ENCODE measurements around the gene ANKRD13D.

Gene ANKRD13D

GRCh38 chr11:67273260-67273990 lies 15.7 kb upstream of the ANKRD13D start:
- TF ChIP-seq POLR2AphosphoS5 (IDR thresholded peaks at IDR 0.05; ENCODE audit: low read depth, low read length) (no peak), PAX5 (IDR thresholded peaks at IDR 0.05; ENCODE audit: insufficient read depth, low read length, severe bottlenecking) (no peak), POLR2A (IDR thresholded peaks at IDR 0.05; ENCODE audit: low read depth, low read length) (no peak), SPI1 (IDR thresholded peaks at IDR 0.05; ENCODE audit: low read depth, low read length) (no peak), TAF1 (IDR thresholded peaks at IDR 0.05; ENCODE audit: low read depth, low read length) (no peak), POU2F2 (IDR thresholded peaks at IDR 0.05; ENCODE audit: low read depth, low read length) (no peak)
- FAIRE-seq, result no peak
- DNase-seq (ENCODE audit: insufficient read length, low spot score), result no peak

GRCh38 chr11:67274768-67275605 lies 14.1 kb upstream of the ANKRD13D start:
- TF ChIP-seq SPI1 (IDR thresholded peaks at IDR 0.05; ENCODE audit: low read depth, low read length) (no peak), POLR2A (IDR thresholded peaks at IDR 0.05; ENCODE audit: low read depth, low read length) (no peak)
- DNase-seq (ENCODE audit: insufficient read length, low spot score), result no peak
- FAIRE-seq, result no peak

GRCh38 chr11:67275606-67276409 lies 13.3 kb upstream of the ANKRD13D start:
- DNase-seq (ENCODE audit: insufficient read length, low spot score), result no peak

DNA sequence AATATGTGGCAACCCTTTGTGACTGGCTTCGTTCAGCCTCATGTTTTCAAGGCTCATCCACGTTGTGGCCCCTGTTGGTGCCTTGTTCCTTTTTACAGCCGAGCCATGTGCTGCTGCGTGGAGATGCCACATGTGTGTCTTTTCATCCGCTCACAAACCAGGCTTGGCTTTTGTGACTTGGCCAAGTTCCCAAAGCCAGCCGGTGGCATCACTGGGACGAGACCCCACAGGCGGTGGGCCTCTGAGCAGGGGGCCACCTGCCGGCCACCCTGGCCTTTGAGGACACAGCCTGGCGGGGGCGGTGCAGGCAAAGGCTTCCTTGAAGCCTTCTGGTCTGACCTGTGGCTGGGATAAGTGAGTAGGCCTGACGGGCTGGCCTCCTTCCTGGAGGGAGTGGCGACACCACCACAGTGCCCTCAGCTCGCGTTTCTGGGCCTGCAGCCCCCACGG lies 12.3 kb upstream of the ANKRD13D start:
- 0 out of 2 replicates have a peak, but pooled peaks have one; percentile 10 for TF ChIP-seq POLR2AphosphoS5 (IDR thresholded peaks at IDR 0.05; ENCODE audit: low read depth, low read length)
- no peak for TF ChIP-seq POU2F2 (IDR thresholded peaks at IDR 0.05; ENCODE audit: low read depth, low read length)
- FAIRE-seq (peak; percentile 76), DNase-seq (ENCODE audit: insufficient read length, low spot score) (no peak)

More at GRCh38 chr11:67275606-67276409, 13.3 kb upstream of the ANKRD13D start:
- no peak for FAIRE-seq
- TF ChIP-seq SPI1 (IDR thresholded peaks at IDR 0.05; ENCODE audit: low read depth, low read length), result no peak
- peak; percentile 6; the same call in 1 of the 2 replicates for TF ChIP-seq POU2F2 (IDR thresholded peaks at IDR 0.05; ENCODE audit: low read depth, low read length)
- TF ChIP-seq TAF1 (IDR thresholded peaks at IDR 0.05; ENCODE audit: low read depth, low read length), result no peak
- TF ChIP-seq POLR2AphosphoS5 (IDR thresholded peaks at IDR 0.05; ENCODE audit: low read depth, low read length), result no peak
- TF ChIP-seq PAX5 (IDR thresholded peaks at IDR 0.05; ENCODE audit: insufficient read depth, low read length, severe bottlenecking), result no peak
- TF ChIP-seq POLR2A (IDR thresholded peaks at IDR 0.05; ENCODE audit: low read depth, low read length), result peak; percentile 38; the same call in 1 of the 2 replicates

- TF ChIP-seq POLR2A (IDR thresholded peaks at IDR 0.05; ENCODE audit: low read depth, low read length), result no peak
- TF ChIP-seq POLR2AphosphoS5 (IDR thresholded peaks at IDR 0.05; ENCODE audit: low read depth, low read length), result peak; percentile 27; the same call in 1 of the 2 replicates
- TF ChIP-seq SPI1 (IDR thresholded peaks at IDR 0.05; ENCODE audit: low read depth, low read length), result peak; percentile 58
- peak; percentile 70 for TF ChIP-seq TAF1 (IDR thresholded peaks at IDR 0.05; ENCODE audit: low read depth, low read length)
- TF ChIP-seq PAX5 (IDR thresholded peaks at IDR 0.05; ENCODE audit: insufficient read depth, low read length, severe bottlenecking), result no peak
- peak; percentile 92 for FAIRE-seq
- DNase-seq (ENCODE audit: insufficient read length, low spot score), result peak; percentile 98
Observed at GRCh38 chr11:67277231-67277961, 11.7 kb upstream of the ANKRD13D start.

DNA sequence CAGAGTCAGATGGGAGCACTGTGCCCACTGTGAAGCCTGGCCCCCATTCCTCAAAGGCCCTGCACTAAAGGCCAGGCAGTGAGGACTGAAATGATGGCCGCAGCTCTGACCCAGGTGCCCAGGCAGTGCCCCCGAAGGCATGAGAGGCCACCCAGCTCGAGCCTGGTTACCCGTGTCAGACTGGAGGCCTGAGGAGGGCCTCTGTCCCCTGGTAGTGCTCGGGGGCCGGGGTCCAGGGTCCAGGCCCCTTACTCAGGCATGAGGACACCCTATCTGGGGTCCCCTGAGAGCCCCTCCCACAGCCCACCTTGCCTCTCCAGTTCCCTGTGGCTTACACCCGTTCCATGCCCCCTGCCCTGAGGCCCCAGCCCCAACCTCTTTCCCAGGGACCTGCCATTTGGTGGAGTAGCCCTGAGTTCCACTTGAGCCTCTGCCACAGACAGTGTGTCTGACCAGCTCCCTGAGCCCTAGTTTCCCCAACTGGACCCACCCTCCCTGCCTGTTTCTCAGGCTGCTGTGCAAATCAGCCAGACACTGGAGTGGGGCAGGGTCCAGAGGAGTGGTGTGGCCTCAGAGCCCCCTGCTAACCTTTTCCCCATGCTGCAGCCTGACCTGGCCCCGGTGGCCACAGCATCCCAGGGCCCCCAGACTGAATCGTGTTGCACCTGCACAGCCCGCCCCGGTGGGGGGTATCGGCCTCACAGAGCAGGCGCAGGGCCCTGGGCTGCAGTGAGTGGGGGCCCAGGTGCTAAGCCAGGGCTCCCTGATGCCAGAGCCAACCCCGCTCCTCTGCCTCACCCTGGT lies 10.8 kb upstream of the ANKRD13D start:
- TF ChIP-seq POU2F2 (IDR thresholded peaks at IDR 0.05; ENCODE audit: low read depth, low read length) (peak; percentile 41; the same call in 1 of the 2 replicates), POLR2A (IDR thresholded peaks at IDR 0.05; ENCODE audit: low read depth, low read length) (no peak), POLR2AphosphoS5 (IDR thresholded peaks at IDR 0.05; ENCODE audit: low read depth, low read length) (no peak), TAF1 (IDR thresholded peaks at IDR 0.05; ENCODE audit: low read depth, low read length) (no peak), SPI1 (IDR thresholded peaks at IDR 0.05; ENCODE audit: low read depth, low read length) (no peak), PAX5 (IDR thresholded peaks at IDR 0.05; ENCODE audit: insufficient read depth, low read length, severe bottlenecking) (no peak)
- FAIRE-seq (no peak), DNase-seq (ENCODE audit: insufficient read length, low spot score) (no peak)

DNA sequence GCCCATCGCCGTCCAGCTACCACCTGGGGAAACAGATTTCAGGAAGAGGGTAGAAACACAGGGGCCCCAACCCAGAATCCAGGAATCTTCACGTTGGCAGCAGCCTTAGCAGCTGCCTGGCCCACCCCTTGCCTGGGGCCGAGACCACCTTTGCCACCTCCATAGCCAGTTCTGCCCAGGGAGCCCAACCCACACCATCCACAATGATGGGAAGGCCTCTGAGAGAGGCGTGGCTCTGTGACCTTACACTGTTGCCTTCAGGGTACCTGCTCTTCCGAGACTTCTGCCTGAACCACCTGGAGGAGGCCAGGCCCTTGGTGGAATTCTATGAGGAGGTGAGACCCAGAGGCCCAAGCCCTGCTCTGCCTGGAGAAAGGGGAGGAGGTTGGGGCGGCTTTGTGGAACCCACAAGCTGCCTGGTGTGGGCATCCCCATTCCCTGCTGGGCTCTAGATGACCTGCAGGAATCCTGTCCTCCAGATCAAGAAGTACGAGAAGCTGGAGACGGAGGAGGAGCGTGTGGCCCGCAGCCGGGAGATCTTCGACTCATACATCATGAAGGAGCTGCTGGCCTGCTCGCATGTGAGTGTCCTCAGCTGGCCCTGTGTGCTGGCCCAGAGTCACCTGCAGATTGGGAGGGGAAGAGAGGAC lies 10.0 kb upstream of the ANKRD13D start:
- FAIRE-seq (no peak), DNase-seq (ENCODE audit: insufficient read length, low spot score) (no peak)
- TF ChIP-seq POLR2AphosphoS5 (IDR thresholded peaks at IDR 0.05; ENCODE audit: low read depth, low read length) (no peak), POLR2A (IDR thresholded peaks at IDR 0.05; ENCODE audit: low read depth, low read length) (no peak), TAF1 (IDR thresholded peaks at IDR 0.05; ENCODE audit: low read depth, low read length) (no peak), SPI1 (IDR thresholded peaks at IDR 0.05; ENCODE audit: low read depth, low read length) (no peak), PAX5 (IDR thresholded peaks at IDR 0.05; ENCODE audit: insufficient read depth, low read length, severe bottlenecking) (no peak), POU2F2 (IDR thresholded peaks at IDR 0.05; ENCODE audit: low read depth, low read length) (no peak)

Data from GM12891 (cell line).